Astrocyte (in vitro differentiated cells and primary cell): Measurements from ENCODE around the gene GOLGA6A.

Experiments
- CTCF ChIP-seq: IDR thresholded peaks from 2 replicates; pipeline ENCODE4 v1.5.1; 2011; ENCODE audit warnings: low read depth, mild to moderate bottlenecking, inconsistent platforms, low read length, moderate library complexity; ENCODE audit not compliant: insufficient read depth
- EZH2 ChIP-seq: IDR thresholded peaks from 2 replicates; pipeline ENCODE4 v1.6.1; 2012; ENCODE audit warnings: mild to moderate bottlenecking, low read length, inconsistent platforms; ENCODE audit not compliant: insufficient read depth

- no peak for TF ChIP-seq CTCF
- TF ChIP-seq EZH2, result no peak
These were observed 39.5 kb upstream of the GOLGA6A start for GRCh38 chr15:74121858-74122257.
